Measurements from ENCODE around the gene ANO8. TPM values are rescaled to one million over a fixed set of nuclear protein-coding genes. Genes with fewer than 3 reads are reported as not detected.

Gene ANO8
- total and polyA plus RNA-seq, 2 donors (not counting 1 experiment from before 2014, with no cell fraction given), result 3.0 to 5.2 TPM

DNA sequence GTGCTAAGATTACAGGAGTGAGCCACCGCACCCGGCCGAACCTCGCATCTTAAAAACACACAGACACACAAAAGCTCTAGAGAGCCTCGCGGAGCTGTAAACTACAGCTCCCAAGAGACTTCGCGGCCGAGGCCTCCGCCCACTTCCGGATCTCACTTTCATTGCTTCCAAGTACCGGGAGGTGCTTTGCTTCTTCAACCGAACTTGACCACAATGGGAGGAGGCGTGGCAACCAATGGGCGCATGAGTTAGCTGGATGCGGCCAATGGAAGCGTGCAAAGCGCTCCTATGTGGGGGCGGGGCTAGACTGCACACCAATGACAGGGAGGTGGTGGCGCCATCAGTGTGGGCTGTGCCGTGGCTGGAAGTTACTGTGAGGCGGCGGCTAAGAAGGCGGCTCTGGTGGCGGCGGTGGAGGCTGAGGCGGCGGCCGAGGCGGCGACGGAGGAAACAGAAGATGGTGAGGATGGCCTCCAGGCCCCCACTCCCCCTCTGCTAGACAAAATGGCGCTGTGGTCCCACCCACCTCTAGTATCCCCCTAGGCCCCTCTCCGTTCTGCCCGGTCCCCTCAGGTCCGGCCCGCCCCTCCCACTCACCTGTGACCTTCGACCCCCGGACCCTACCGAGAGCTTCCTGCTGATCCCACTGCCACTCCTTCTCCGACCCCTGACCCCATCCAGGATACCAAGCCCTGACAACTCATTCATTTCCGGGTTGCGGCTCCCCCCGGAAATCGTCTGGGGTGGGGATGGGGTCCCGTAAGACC lies 25.3 kb downstream of the ANO8 start, which contains the start of gene DDA1:
TSS of gene DDA1 (plus strand) at position 366 of the 767 bp plus-strand sequence. CDS start at position 458, 92 bp downstream.
- Histone ChIP-seq H3K27ac (ENCODE audit: low read length in 2 of 2) (peak within 1 kb of the TSS; percentile 53 to 83), H3K4me2 (replicated peaks; ENCODE audit: low read depth, low read length, poor library complexity, severe bottlenecking) (peak within 1 kb of the TSS; percentile 98), H3K9me3 (ENCODE audit: control extremely low read depth in 1 of 3, control insufficient read depth in 2 of 3, insufficient read depth in 1 of 3, low read length in 2 of 3) (no peaks in the 10 kb centered on the region), H3K27me3 (replicated peaks in 1 of 4; ENCODE audit: control extremely low read depth in 1 of 4, control insufficient read depth in 3 of 4, insufficient read depth in 4 of 4, low read length in 3 of 4) (no peaks in the 10 kb centered on the region), H3K4me1 (ENCODE audit: control insufficient read depth in 2 of 2, insufficient read depth in 2 of 2, low read length in 2 of 2) (peaks cover 24 to 37% of the 10 kb centered on the region in 2 donors), H3K4me3 (ENCODE audit: control extremely low read depth in 1 of 5, extremely low read depth in 1 of 5, insufficient read depth in 1 of 5, low read depth in 2 of 5, low read length in 4 of 5) (peak within 1 kb of the TSS; percentile 63 to 98 (median 96)), H4K20me1 (ENCODE audit: control insufficient read depth, insufficient read depth, low read length, poor library complexity, severe bottlenecking) (peaks cover 49% of the 10 kb centered on the region), H2AFZ (ENCODE audit: insufficient read depth, low read depth, low read length, poor library complexity, severe bottlenecking) (peak within 1 kb of the TSS; percentile 70), H3K79me2 (ENCODE audit: control insufficient read depth, insufficient read depth, low read length) (peaks cover 67% of the 10 kb centered on the region), H3K9ac (ENCODE audit: low read length) (peak within 1 kb of the TSS; percentile 97), H3K36me3 (replicated peaks in 1 of 2; ENCODE audit: control extremely low read depth in 1 of 2, control insufficient read depth in 1 of 2, extremely low read depth in 1 of 2, insufficient read depth in 2 of 2, low read length in 1 of 2) (peaks cover 0 to 12% of the 10 kb centered on the region in 2 experiments)
- Mint-ChIP-seq H3K9me3 (ENCODE audit: insufficient read depth) (no peaks in the 10 kb centered on the region), H3K27me3 (no peaks in the 10 kb centered on the region), H3K4me1 (peaks cover 43% of the 10 kb centered on the region), H3K27ac (peak within 1 kb of the TSS; percentile 96), H3K4me3 (peak within 1 kb of the TSS; percentile 95)
- ChIA-PET CTCF (interaction anchor here (0.7 to 1.5 kb wide), 11 partner anchors 16 to 147 kb away, joined by 3 to 9 read pairs (median 3); partner anchors contain the start of genes ANKLE1, BST2 and USE1), POLR2A (interaction anchor here (0.5 to 1.4 kb wide), 12 partner anchors 18 to 870 kb away, joined by 3 to 12 read pairs (median 4); partner anchors contain the start of genes ANO8, BABAM1, BST2 and MVB12A)
- under 1% methylated on average over 40 of the region's 46 CpGs for WGBS (ENCODE audit: insufficient coverage)
- TF ChIP-seq CTCF (IDR thresholded peaks at IDR 0.05) (no peak), EZH2 (IDR thresholded peaks at IDR 0.05; ENCODE audit: borderline replicate concordance, insufficient read depth, low read depth, low read length, poor library complexity, severe bottlenecking) (no peak)
- DNase-seq (peak; percentile 99), ATAC-seq (ENCODE audit: low read depth) (peak; percentile 78)
- intact Hi-C loops (cut with micrococcal nuclease), result loop anchor here (1.0 to 10.0 kb wide), 8 partner anchors 17 to 722 kb away; partner anchors contain the start of genes BABAM1, GTPBP3, OCEL1 and SMIM7

All from B cell (primary cell).